Cardiac fibroblast (primary cell): Measurements from ENCODE around the gene PKIB.

Source experiments
- DNase-seq, 2 donors: peaks; one replicate each; pipeline versions ENCODE4 v3.0.0 to v3.0.0-alpha.2; 2010; ENCODE audit warnings: low read depth in 2 of 2
- H3K4me3 ChIP-seq, 2 donors: replicated peaks in 1 of 2; 1 replicate in 1 of 2; 2 replicates in 1 of 2; pipeline ENCODE4 v1.5.1; 2011; ENCODE audit warnings: low read depth in 2 of 2, low read length in 2 of 2, mild to moderate bottlenecking in 2 of 2, moderate library complexity in 1 of 2
- CTCF ChIP-seq: IDR thresholded peaks from one replicate; pipeline ENCODE4 v1.5.1; 2011; ENCODE audit warnings: low read depth, mild to moderate bottlenecking, low read length, inconsistent platforms

PKIB gene

GRCh38 chr6:122730775-122731386, 120.7 kb downstream of the PKIB start:
- no peak overlapping the region for H3K4me3 ChIP-seq
- peak; percentile 57 to 61 for DNase-seq
- peak; percentile 69 for TF ChIP-seq CTCF

DNA sequence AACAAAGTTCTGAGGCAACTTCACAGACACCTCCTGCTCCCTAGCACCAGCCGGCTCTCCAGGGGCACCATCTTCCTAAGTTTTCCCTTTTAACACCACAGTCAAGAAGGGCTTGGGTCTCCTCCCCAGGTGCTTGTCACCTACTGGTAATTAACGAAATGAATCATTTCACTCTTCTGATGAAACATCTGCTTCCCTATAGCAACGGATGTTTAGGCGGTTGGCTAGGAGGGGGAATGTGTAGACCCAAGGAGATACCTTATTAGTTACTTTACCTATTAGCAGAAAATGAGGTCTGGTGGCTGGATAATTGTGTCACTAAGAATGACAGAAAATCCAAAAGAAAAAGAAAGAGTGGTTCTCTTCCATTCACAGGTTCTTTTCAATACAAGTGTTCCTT, 123.1 kb downstream of the PKIB start:
- no peak for DNase-seq
- no peak overlapping the region for H3K4me3 ChIP-seq
- no peak for TF ChIP-seq CTCF

DNA sequence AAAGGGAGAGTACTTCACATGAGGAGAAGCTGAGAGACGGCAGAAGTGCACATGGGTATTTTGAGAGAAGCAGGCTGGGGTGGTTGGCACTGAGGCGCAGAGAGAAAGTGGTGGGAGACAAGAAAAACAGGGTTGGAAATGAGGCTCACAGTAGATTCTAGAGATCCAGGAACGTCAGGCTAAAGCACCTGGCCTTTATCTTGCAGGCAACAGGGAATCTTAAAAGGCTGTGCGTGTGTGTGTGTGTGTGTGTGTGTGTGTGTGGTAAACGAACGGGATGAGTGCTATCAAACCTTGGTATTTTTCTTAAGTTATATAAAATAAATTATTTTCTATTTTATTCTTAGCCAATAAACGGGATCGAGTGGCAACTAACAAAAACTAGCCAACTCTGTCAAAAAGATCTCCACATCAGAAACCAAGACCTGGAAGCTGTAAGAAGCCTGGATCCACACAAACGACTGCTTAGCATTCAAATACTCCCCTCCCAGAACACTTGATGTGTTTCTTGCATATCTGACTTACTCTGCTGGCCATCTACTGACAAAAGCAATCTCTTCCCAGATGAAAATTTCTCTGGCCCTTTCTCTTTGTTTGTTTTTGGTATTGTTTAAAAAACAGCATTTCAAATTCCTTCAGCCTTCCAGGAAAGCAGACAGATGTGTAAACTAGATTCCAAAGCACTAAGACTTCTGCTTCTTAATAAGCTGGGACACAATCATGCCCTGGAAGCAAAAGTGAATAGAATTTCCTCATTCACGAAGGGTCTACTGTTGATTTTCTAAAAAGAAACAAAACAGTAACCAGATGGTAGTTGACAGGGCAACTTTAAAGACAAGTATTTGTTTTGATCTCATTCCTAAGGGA, 124.6 kb downstream of the PKIB start:
- TF ChIP-seq CTCF, result no peak
- DNase-seq, result no peak
- H3K4me3 ChIP-seq, result no peak overlapping the region

GRCh38 chr6:122735582-122735981, 125.4 kb downstream of the PKIB start:
- DNase-seq, result no peak
- no peak for TF ChIP-seq CTCF
- no peak overlapping the region for H3K4me3 ChIP-seq

- no peak overlapping the region for H3K4me3 ChIP-seq
- no peak for DNase-seq
- no peak for TF ChIP-seq CTCF
Observed at GRCh38 chr6:122736163-122736562, 126.0 kb downstream of the PKIB start.

GRCh38 chr6:122736616-122737015, 126.4 kb downstream of the PKIB start:
- no peak for TF ChIP-seq CTCF
- H3K4me3 ChIP-seq, result no peak overlapping the region
- no peak for DNase-seq
